NCI-H128 (cell line): ENCODE data around the gene PIP5K1C.

Source experiments
- DNase-seq: peaks from one replicate; lab custom pipeline; 2025; ENCODE audit not compliant: unreplicated experiment; lab: John Stamatoyannopoulos, UW

PIP5K1C gene

DNA sequence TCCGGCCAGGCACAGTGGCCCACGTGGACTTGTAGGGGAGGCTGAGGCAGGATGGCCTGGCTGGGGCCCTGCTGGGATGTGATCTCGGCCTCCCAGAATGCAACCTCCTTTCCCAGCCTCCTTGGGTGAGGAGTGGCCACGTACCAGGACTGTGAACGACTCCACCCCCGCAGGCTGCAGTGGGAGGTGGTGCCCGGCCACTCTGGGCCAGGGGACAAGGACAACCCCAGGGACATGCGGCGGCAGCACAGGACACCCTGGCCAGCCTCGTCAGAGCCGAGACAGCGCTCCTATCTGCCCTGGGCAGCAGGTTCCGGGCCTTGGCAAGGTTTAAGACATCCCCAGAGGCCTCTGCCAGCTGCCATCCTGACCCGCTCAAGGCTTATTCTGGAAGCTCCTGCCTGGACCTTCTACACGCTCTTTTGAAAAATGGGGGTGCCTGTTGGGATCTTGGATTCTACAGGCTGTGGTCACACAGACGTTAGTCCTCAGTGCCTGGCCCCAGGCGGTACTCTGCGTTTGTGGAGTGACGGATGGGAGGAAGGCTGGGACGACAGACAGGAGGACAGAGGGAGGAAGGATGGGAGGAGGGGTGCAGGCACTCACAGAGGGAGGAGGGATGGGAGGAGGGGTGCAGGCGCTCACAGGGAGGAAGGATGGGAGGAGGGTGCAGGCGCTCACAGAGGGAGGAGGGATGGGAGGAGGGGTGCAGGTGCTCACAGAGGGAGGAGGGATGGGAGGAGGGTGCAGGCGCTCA lies 53.8 kb downstream of the PIP5K1C start:
- no peak for DNase-seq

DNA sequence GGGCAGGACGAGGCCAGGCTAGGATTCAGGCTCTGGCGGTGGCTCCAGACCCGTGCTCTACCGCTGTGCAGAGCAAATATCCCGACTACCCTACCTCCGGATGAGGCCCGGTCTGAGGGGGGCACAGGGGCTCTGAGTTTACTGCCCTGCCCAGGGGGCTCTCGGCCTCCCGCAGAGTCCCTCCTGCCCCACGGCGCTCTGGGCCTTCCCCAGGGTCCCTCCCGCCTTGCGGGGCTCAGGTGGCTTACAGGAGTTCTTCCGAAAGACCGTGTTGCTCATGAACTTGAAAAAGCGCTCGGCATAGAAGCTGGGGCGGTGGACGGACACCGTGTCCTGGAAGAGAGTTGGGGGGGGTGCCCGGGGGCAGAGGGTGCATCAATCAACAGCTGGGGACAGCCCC lies 54.5 kb downstream of the PIP5K1C start:
- no peak for DNase-seq

- DNase-seq, result no peak
Measured at GRCh38 chr19:3645067-3645396, 55.2 kb downstream of the PIP5K1C start.

GRCh38 chr19:3644351-3645066 lies 55.8 kb downstream of the PIP5K1C start:
- no peak for DNase-seq

DNA sequence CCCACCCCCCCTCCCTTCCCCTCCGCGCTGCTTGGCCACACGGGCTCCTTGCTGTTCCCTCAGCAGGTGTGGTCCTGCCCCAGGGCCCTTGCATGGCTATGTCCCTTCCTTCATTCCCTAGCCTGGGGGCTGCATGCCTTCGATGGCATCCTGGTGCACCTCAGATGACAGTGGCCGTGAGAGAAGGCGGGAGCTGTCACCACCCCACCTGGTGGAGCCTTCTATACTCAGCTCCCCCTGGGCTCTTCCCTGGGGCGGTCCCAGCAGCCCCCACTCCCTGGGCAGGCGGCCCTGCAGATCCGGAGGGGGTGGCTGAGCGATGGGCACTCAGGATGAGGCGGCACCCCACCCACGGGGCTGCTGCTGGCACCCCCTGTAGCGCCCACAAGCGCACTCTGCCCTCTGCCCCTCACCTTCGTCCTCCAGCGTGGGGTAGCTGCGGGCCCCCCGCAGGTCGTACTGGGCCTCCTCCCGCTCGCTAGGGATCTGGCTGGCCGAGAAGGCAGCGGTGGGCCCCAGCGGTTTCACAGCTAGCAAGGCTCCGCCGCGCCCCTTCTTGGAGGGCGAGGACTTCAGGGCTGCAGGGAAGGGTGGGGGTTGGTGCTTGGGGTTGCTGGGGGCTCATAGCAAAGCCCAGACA lies 56.5 kb downstream of the PIP5K1C start:
- DNase-seq, result no peak

DNA sequence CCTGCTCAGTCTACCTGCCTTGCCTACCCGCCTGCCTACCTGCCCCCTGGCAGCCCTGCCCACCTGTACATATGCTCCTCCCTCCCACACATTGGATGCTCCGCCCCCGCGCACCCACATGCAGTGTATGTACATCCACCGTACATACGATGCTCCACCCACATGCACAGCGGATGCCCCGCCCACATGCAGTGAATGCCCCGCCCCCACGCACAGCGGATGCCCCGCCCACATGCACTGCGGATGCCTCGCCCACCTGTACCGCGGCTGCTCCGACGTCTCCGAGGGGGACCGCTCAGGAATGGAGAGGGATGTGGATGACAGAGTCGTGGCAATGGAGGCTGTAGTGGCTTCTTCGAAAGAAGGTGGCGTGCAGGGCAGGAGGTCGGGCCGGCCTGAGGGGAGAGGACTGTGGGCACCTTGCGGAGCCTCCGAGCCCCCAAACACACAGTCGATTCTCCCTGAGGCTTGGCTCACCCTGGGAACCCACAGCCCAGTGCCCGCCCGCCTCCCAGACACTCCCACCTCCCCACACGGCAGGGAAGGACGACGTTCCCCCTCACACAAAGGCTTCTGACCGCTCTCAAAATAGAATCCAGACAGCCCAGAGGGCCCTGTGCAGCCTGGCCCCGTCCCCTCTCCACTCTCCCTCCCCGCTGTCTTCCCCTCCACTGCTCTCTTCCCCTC lies 57.1 kb downstream of the PIP5K1C start:
- DNase-seq, result no peak

- no peak for DNase-seq
Measured at GRCh38 chr19:3642296-3642695, 58.0 kb downstream of the PIP5K1C start.

- DNase-seq, result no peak
Measured at GRCh38 chr19:3641515-3642269, 58.6 kb downstream of the PIP5K1C start.

DNA sequence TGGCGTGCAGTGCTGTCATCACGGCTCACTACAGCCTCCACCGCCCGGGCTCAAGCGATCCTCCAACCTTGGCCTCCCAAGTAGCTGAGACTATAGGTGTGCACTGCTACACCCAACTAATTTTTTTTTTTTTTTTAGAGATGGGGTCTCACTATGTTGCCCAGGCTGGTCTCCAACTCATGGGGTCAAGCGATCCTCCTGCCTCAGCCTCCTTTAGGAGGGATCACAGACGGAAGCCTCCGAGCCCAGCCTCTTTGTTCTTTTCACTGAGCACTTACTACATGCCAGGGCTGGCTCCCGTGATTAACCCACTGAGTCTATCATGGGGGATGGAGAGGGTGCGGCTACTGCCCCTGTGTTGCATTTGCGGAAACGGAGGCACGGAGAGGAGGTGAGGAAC lies 60.8 kb downstream of the PIP5K1C start:
- DNase-seq, result no peak

- DNase-seq, result no peak
Measured at GRCh38 chr19:3638208-3639193, 61.8 kb downstream of the PIP5K1C start.

DNA sequence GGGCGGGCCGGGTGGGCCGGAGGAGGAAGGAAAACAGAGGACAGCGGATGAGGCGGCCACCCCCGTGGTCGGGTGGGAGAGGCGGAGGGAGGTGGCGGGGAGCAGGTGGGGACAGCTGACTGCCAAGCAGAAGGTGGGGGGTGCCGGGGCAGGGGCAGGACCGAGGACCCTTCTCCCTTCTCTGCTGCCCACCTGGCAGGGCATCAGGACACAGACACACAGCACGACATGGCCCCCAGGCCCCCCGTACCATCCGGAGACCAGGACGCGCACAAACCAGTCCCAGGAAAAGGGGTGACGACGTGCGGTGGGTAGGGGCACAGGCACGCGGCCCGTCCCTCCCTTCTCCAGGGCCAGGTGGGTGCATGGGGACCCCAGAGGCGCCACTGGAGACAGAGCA lies 62.6 kb downstream of the PIP5K1C start:
- DNase-seq, result no peak

DNA sequence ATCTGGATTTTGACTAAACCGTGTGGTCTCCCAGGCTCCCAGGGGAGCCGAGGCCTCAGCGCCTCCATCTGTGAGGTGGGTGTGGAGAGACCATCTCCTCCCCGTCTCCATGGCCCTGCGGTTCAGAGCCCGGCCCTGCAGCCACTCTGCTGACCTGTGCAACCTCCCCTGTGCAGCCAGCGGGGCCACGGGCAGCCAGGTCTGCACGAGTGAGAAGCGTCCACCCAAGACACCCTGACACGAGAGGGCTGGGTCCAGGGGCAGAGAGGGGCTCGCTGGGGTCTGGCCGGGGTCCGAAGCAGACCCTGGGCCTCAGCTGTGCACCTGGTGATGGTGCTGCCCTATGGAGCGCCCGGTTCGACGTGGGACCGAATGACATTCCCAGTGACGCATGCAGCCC lies 63.3 kb downstream of the PIP5K1C start:
- DNase-seq, result no peak

DNA sequence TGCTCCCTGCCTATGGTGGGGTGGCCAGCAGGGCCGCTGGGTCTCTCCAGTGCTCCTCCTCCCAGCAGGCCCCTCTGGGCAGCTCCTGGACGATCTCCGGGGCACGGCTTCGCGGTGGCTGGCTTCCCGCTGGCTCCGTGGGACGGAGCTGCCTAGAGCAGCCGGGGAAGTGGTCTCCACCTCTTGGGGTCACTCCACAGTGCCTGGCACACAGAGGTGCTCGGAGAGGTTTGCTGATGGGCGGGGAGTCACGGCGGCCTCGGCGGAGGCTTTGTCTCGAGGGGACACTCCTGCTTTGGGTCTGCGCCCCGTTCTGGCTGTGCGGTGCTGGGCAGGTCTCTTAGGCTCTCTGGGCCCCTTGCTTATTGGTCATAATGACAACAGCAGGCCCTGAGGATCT lies 63.8 kb downstream of the PIP5K1C start:
- DNase-seq, result no peak

DNA sequence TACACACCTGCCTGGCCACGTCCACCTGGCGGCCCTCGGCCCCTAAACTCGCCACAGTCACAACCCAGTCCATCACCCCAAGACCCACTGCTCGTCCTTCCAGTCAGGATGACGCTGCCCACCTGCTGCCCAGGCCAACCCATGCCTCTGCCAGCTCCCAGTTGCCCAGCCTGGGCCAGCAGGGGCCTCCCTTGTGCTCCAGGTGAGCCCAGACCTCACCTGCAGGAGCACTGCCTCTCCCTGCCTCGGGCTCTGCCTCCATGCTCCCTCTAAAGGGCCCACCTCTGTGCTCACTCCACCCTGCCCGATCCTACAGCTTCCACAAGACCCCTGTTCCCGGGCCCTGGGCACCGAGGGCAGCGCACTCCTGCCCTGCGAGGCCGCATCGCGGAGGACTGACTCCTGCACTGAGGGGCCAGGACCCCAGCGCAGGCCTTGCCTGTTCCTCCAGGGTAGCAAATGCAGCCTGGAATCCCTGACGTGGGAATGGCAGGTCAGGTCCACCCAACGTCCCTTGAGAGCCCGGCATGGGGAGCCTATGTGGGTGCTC lies 65.7 kb downstream of the PIP5K1C start:
- DNase-seq, result no peak

GRCh38 chr19:3633559-3633988 lies 66.7 kb downstream of the PIP5K1C start:
- DNase-seq, result no peak

GRCh38 chr19:3632739-3633558 lies 67.3 kb downstream of the PIP5K1C start:
- no peak for DNase-seq

DNA sequence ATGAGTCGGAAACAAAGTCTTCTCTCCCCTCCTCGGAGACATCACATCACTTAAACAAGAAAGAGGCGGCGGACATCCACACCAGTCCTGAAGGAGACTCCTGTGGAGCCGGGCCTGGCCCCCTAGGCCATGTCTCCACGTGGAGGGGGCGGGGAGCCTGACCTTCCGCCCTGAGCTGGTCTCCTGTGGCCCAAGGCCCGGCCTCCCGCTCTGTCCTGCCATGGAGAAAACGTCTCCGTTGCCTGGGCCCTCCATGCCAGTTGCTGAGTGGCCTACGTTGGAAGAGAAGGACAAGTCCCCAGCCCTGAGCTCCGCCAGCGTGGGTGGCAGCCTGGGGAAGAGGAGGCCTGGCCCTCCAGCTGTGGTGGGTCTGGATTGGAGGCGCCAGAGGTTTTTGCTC lies 68.2 kb downstream of the PIP5K1C start:
- DNase-seq, result no peak

- no peak for DNase-seq
Measured at GRCh38 chr19:3631053-3631861, 69.0 kb downstream of the PIP5K1C start.
